Endodermal cell (in vitro differentiated cells): ENCODE results near the gene SHC1. TPM values are rescaled to one million over a fixed set of nuclear protein-coding genes. Genes with fewer than 3 reads are reported as not detected.
A peak's percentile ranks its signal among the peaks of the same experiment; 100 is the strongest.

Experiments
- DNase-seq: peaks from one replicate; pipeline ENCODE4 v3.0.0-alpha.2; 2017
- H3K27ac ChIP-seq: 2 replicates; pipeline ENCODE4 v1.5.1; 2013; ENCODE audit warnings: mild to moderate bottlenecking, low read depth, low read length, moderate library complexity
- H3K27me3 ChIP-seq: 2 replicates; pipeline ENCODE4 v1.6.1; 2013; ENCODE audit warnings: mild to moderate bottlenecking, low read length, moderate library complexity; ENCODE audit not compliant: insufficient read depth, control insufficient read depth, poor library complexity, severe bottlenecking
- H3K36me3 ChIP-seq: 2 replicates; pipeline ENCODE4 v1.7.0; 2013; ENCODE audit warnings: mild to moderate bottlenecking, low read length, moderate library complexity; ENCODE audit not compliant: control insufficient read depth, insufficient read depth
- H3K4me1 ChIP-seq: one replicate; pipeline ENCODE4 v1.7.0; 2013; ENCODE audit warnings: low read length; ENCODE audit not compliant: control insufficient read depth, insufficient read depth
- H3K4me3 ChIP-seq: 2 replicates; pipeline ENCODE4 v1.5.1; 2013; ENCODE audit warnings: mild to moderate bottlenecking, low read length, moderate library complexity
- H3K9ac ChIP-seq: 2 replicates; pipeline ENCODE4 v1.6.1; 2013; ENCODE audit warnings: mild to moderate bottlenecking, low read length, moderate library complexity; ENCODE audit not compliant: poor library complexity, severe bottlenecking; ENCODE audit errors: extremely low read depth
- H3K9me3 ChIP-seq: 2 replicates; pipeline ENCODE4 v1.6.1; 2013; ENCODE audit warnings: mild to moderate bottlenecking, low read length, moderate library complexity; ENCODE audit not compliant: control insufficient read depth
- H3K27ac Mint-ChIP-seq: 2 replicates; pipeline ENCODE4 v1.8.0; 2020; ENCODE audit warnings: mixed read lengths
- H3K27me3 Mint-ChIP-seq: 2 replicates; pipeline ENCODE4 v1.8.0; 2021; ENCODE audit warnings: mild to moderate bottlenecking, mixed read lengths; ENCODE audit not compliant: insufficient read depth
- H3K36me3 Mint-ChIP-seq: 2 replicates; pipeline ENCODE4 v1.8.0; 2020; ENCODE audit warnings: low read depth, mixed read lengths
- H3K4me1 Mint-ChIP-seq: 2 replicates; pipeline ENCODE4 v1.8.0; 2020; ENCODE audit warnings: mixed read lengths
- H3K4me3 Mint-ChIP-seq: 2 replicates; pipeline ENCODE4 v1.8.0; 2020; ENCODE audit warnings: mild to moderate bottlenecking, moderate library complexity, mixed read lengths
- H3K9me3 Mint-ChIP-seq: 2 replicates; pipeline ENCODE4 v1.8.0; 2020; ENCODE audit warnings: mild to moderate bottlenecking, mixed read lengths
- WGBS, 2 experiments: methylation state at CpG; one replicate each; pipeline versions ENCODE4 v1.1.5 to v1.1.7; 2013; ENCODE audit warnings: missing lambda C conversion rate in 2 of 2, mixed read lengths in 1 of 2; ENCODE audit not compliant: insufficient coverage in 1 of 2, insufficient read length in 1 of 2; 5-methylcytosine and 5-hydroxymethylcytosine counted together
- total RNA-seq, 2 donors: library from RNA; stranded (reverse); fragmentation: NEBNext Ultra II Directional in 1 of 2; extraction: Animal tissue kit (Norgen Biotek cat#: 25700) in 1 of 2; gene quantifications; 2 replicates in 1 of 2; 3 replicates in 1 of 2; pipeline ENCODE4 v1.2.1, GENCODE V29; 2021
- TF ChIP-seq, protein P1 (sequence below): fragments of 200-600 bp; sonication (generic); conservative IDR thresholded peaks from 2 replicates; pipeline ENCODE4 v1.5.0; 2021; ENCODE audit warnings: antibody characterized with exemption, mild to moderate bottlenecking

Gene SHC1
- total RNA-seq, 2 donors from 2014 or later, result 157 to 231 TPM

DNA sequence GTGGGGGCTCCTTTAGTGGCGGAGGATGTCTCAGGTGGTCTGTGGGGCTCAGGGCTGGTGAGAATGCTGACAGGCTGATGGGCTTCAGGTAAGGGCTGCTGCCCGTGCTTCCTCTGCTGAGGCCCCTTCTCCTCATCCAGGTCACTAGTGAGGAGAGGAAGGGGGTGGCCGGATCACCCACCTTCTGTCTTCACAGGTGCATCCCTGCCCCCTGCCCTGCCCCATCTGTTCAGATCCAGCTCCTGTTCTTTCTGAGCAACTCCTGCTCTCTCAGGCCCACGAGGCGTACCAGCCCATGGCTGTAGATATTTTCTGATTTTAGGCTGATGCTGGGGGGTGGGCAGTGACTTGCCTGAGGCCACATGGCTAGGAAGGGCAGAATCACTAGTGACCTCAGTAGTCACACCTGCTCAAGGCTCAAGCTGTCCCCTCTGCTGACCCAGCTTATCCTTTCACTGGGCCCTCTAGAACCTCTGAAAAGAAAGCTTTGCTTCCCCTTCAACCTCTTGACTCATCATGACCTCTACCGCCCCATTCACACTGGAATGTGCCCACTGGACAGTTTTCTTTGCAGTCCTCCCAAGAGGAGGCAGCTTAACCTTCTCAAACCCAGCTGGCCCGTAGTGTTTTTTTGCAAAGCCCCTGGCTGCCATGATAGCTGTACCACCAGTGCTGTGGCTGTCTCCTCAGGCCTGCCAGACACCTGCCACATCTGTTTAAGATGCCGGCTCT lies 48.2 kb upstream of the SHC1 start:
- Histone ChIP-seq H3K27me3 (no peaks in the 10 kb centered on the region), H3K9ac (no peak overlapping the region), H3K36me3 (peaks cover 10% of the 10 kb centered on the region), H3K4me3 (no peak overlapping the region), H3K27ac (no peak overlapping the region), H3K4me1 (no peaks in the 10 kb centered on the region), H3K9me3 (no peaks in the 10 kb centered on the region)
- WGBS, 2 experiments, result 92 to 95% methylated on average over 4 to 8 of the region's 8 CpGs
- no peaks in the 10 kb centered on the region for H3K4me1 Mint-ChIP-seq
- H3K9me3 Mint-ChIP-seq, result no peaks in the 10 kb centered on the region
- H3K4me3 Mint-ChIP-seq, result no peak overlapping the region
- TF ChIP-seq, protein P1, sequence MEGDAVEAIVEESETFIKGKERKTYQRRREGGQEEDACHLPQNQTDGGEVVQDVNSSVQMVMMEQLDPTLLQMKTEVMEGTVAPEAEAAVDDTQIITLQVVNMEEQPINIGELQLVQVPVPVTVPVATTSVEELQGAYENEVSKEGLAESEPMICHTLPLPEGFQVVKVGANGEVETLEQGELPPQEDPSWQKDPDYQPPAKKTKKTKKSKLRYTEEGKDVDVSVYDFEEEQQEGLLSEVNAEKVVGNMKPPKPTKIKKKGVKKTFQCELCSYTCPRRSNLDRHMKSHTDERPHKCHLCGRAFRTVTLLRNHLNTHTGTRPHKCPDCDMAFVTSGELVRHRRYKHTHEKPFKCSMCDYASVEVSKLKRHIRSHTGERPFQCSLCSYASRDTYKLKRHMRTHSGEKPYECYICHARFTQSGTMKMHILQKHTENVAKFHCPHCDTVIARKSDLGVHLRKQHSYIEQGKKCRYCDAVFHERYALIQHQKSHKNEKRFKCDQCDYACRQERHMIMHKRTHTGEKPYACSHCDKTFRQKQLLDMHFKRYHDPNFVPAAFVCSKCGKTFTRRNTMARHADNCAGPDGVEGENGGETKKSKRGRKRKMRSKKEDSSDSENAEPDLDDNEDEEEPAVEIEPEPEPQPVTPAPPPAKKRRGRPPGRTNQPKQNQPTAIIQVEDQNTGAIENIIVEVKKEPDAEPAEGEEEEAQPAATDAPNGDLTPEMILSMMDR, result no peak
- H3K27ac Mint-ChIP-seq, result no peak overlapping the region
- peaks cover 9% of the 10 kb centered on the region for H3K36me3 Mint-ChIP-seq
- no peak for DNase-seq
- peaks cover 8% of the 10 kb centered on the region for H3K27me3 Mint-ChIP-seq

DNA sequence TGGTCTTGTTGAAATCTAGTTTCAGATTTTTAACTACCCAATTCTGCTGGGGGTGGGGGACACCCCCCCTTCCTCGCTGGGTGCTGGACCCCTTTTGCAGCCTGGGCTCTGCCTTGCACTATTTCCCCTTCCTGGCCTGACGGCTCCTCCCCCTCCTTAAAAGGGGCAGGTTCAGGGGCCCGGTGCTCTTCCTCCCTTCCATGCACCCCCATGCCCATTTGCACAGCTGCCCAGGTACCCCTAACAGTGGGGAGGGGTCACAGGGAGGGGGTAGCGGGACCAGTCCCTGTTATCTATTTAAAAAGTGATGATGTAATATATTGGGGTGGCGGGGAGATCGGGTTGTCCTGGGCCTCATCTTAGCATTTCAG lies 47.4 kb upstream of the SHC1 start:
- TF ChIP-seq, protein P1, result no peak

DNA sequence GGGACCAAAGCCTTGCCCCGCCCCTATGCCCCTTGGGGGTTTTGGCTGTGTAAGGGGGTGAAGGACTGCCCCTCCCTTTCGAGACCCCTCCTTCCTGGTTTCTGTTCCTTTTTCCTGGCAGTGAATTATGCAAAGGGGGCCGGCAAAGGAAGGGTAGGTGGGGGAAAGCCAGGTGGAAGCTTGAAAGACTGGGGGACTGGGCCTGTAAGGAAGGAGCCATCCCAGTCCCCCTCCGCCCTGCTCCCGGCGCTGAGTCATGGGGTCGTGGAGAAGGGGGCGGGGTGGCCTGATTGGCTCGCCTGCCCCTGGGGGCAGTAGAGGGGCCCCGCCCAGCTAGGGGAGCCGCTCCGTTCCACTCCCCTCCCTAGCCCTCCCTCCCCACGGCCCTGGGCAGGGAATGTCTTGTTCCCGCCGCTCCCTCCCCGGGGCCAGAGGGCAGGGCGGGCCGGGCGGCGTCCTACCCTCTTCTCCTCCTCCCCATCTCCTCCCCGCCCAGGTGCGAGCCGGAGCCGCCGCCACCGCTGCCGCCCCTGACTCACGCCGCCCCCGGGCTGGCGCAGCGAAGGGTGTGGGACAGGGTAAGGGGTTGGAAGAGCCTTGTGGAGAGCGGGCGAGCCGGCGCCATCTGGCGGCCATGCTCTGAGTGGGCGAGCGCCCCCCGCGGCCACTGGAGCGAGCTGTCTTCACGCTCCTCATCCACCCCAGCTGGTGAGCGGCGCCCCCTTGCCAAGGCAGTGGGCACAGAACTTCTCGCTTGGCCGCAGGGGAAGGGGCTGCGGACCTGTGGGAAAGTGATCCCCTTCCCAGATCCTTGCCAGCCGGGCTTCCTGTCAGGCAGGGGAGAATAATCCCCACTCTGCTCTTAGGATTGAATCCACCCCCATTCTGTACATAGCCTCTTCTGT lies 46.7 kb upstream of the SHC1 start:
- 8 to 25% methylated on average over 8 to 49 of the region's 49 CpGs for WGBS, 2 experiments
- Histone ChIP-seq H3K9me3 (no peaks in the 10 kb centered on the region), H3K36me3 (peaks cover 10% of the 10 kb centered on the region), H3K4me1 (no peaks in the 10 kb centered on the region), H3K9ac (peak overlapping the region; percentile 34), H3K4me3 (peak overlapping the region; percentile 53), H3K27ac (peak overlapping the region; percentile 54), H3K27me3 (no peaks in the 10 kb centered on the region)
- Mint-ChIP-seq H3K4me1 (peaks cover 3% of the 10 kb centered on the region), H3K4me3 (peak overlapping the region; percentile 47), H3K36me3 (peaks cover 14% of the 10 kb centered on the region), H3K27ac (peak overlapping the region; percentile 93), H3K27me3 (peaks cover 5% of the 10 kb centered on the region), H3K9me3 (no peaks in the 10 kb centered on the region)
- TF ChIP-seq, protein P1, result peak; percentile 100
- DNase-seq, result peak; percentile 98

More for the DNA sequence above, 47.4 kb upstream of the SHC1 start:
- H3K36me3 Mint-ChIP-seq, result peaks cover 12% of the 10 kb centered on the region
- DNase-seq, result no peak
- no peaks in the 10 kb centered on the region for H3K9me3 Mint-ChIP-seq
- Histone ChIP-seq H3K4me1 (no peaks in the 10 kb centered on the region), H3K36me3 (peaks cover 10% of the 10 kb centered on the region), H3K27ac (no peak overlapping the region), H3K9ac (no peak overlapping the region), H3K27me3 (no peaks in the 10 kb centered on the region), H3K4me3 (no peak overlapping the region), H3K9me3 (no peaks in the 10 kb centered on the region)
- peak overlapping the region; percentile 47 for H3K4me3 Mint-ChIP-seq
- WGBS, 2 experiments, result 85% methylated on average over 6 of the region's 6 CpGs; no CpG with 5 or more reads in 1 of the 2 experiments
- H3K27me3 Mint-ChIP-seq, result peaks cover 8% of the 10 kb centered on the region
- no peaks in the 10 kb centered on the region for H3K4me1 Mint-ChIP-seq
- H3K27ac Mint-ChIP-seq, result no peak overlapping the region
